Endothelial cell of umbilical vein (primary cell): Measurements from ENCODE around the gene NEDD9. TPM values are rescaled to one million over a fixed set of nuclear protein-coding genes. Genes with fewer than 3 reads are reported as not detected.
A peak's percentile ranks its signal among the peaks of the same experiment; 100 is the strongest.

ENCODE experiments used
- BruUV-seq: library from RNA; stranded (reverse); fragments of 400-500 nt; replicated peaks from 2 replicates; lab custom pipeline; 2021; lab: Mats Ljungman, UMichigan
- CTCF ChIA-PET: fragments of 300-600, 350-600 bp; sonication (Branson Sonifier 250); formaldehyde crosslinking; loops from one replicate; lab custom pipeline; 2021; ENCODE audit warnings: antibody characterized with exemption, inconsistent platforms; lab: Charles Lee
- POLR2A ChIA-PET: fragments of 300-600, 350-600 bp; sonication (Branson Sonifier 250); formaldehyde crosslinking; loops from one replicate; lab custom pipeline; 2021; ENCODE audit warnings: antibody characterized with exemption, inconsistent platforms; lab: Charles Lee
- DNase-seq: peaks from one replicate; pipeline ENCODE4 v3.0.0-alpha.2; 2011; ENCODE audit warnings: low read depth, low spot score
- FAIRE-seq: peaks from 2 replicates; lab custom pipeline; 2011; peaks lifted over from hg19 to GRCh38; lab: Jason Lieb, UNC
- H2AFZ ChIP-seq: 2 replicates; pipeline ENCODE4 v1.6.0; 2012; ENCODE audit warnings: low read depth, low read length, control low read depth, inconsistent platforms
- H3K27ac ChIP-seq: 2 replicates; pipeline ENCODE4 v1.5.1; 2011; ENCODE audit warnings: low read depth, mild to moderate bottlenecking, control low read depth, low read length, moderate library complexity; ENCODE audit not compliant: insufficient read depth
- H3K27me3 ChIP-seq, 2 experiments: 2 replicates each; pipeline versions ENCODE4 v1.6.0 to v1.6.1; 2011; ENCODE audit warnings: low read length in 2 of 2, mixed read lengths in 1 of 2; ENCODE audit not compliant: control insufficient read depth in 2 of 2, insufficient read depth in 2 of 2
- H3K36me3 ChIP-seq, 2 experiments: 2 replicates in 1 of 2; 3 replicates in 1 of 2; pipeline ENCODE4 v1.5.1; 2011; ENCODE audit warnings: low read length in 2 of 2, mild to moderate bottlenecking in 1 of 2, moderate library complexity in 1 of 2; ENCODE audit not compliant: control insufficient read depth in 2 of 2, insufficient read depth in 2 of 2; ENCODE audit errors: extremely low read depth in 1 of 2
- H3K4me1 ChIP-seq: 3 replicates; pipeline ENCODE4 v1.5.1; 2011; ENCODE audit warnings: mild to moderate bottlenecking, low read length; ENCODE audit not compliant: control insufficient read depth, insufficient read depth; ENCODE audit errors: extremely low read depth
- H3K4me2 ChIP-seq: 2 replicates; pipeline ENCODE4 v1.6.1; 2011; ENCODE audit warnings: low read length, control low read depth, mixed read lengths; ENCODE audit not compliant: insufficient read depth
- H3K4me3 ChIP-seq, 3 experiments: fragments of 200-600 bp in 1 of 3; sonication (generic), shearing (Covaris generic) in 1 of 3; replicated peaks in 1 of 3; 2 replicates each; pipeline ENCODE4 v1.5.1; 2011 to 2016; ENCODE audit warnings: control low read depth in 3 of 3, low read length in 3 of 3, mild to moderate bottlenecking in 2 of 3, inconsistent platforms in 1 of 3, low read depth in 1 of 3, moderate library complexity in 1 of 3; ENCODE audit not compliant: insufficient read depth in 1 of 3
- H3K79me2 ChIP-seq: 2 replicates; pipeline ENCODE4 v1.6.0; 2012; ENCODE audit warnings: low read length, inconsistent platforms; ENCODE audit not compliant: control insufficient read depth, insufficient read depth
- H3K9ac ChIP-seq: replicated peaks from 2 replicates; pipeline ENCODE3; 2011; ENCODE audit warnings: low read length, control low read depth; ENCODE audit not compliant: insufficient read depth; ENCODE audit errors: extremely low read depth
- H3K9me1 ChIP-seq: replicated peaks from 3 replicates; pipeline ENCODE4 v1.6.0; 2011; ENCODE audit warnings: mild to moderate bottlenecking, low read length; ENCODE audit not compliant: control insufficient read depth, insufficient read depth; ENCODE audit errors: extremely low read depth
- H3K9me3 ChIP-seq: replicated peaks from 2 replicates; pipeline ENCODE4 v1.5.1; 2012; ENCODE audit warnings: low read length, inconsistent platforms; ENCODE audit not compliant: control insufficient read depth, insufficient read depth
- H4K20me1 ChIP-seq: replicated peaks from 2 replicates; pipeline ENCODE3; 2011; ENCODE audit warnings: mild to moderate bottlenecking, low read length; ENCODE audit not compliant: control insufficient read depth, insufficient read depth; ENCODE audit errors: extremely low read depth
- CTCF ChIP-seq, 2 donors: IDR thresholded peaks; 1 replicate in 1 of 2; 2 replicates in 1 of 2; pipeline ENCODE4 v1.5.1; 2011; ENCODE audit warnings: low read length in 2 of 2, mild to moderate bottlenecking in 2 of 2, moderate library complexity in 2 of 2, control low read depth in 1 of 2, inconsistent platforms in 1 of 2, low read depth in 1 of 2; ENCODE audit not compliant: insufficient read depth in 1 of 2; ENCODE audit errors: extremely low read depth in 1 of 2
- EZH2 ChIP-seq: IDR thresholded peaks from 2 replicates; pipeline ENCODE4 v1.6.1; 2012; ENCODE audit warnings: borderline replicate concordance, low read depth, mild to moderate bottlenecking, moderate library complexity, low read length, inconsistent platforms; ENCODE audit not compliant: severe bottlenecking
- FOS ChIP-seq: IDR thresholded peaks from 2 replicates; pipeline ENCODE4 v1.6.1; 2011; ENCODE audit warnings: mild to moderate bottlenecking, low read length, moderate library complexity, borderline replicate concordance; ENCODE audit not compliant: insufficient read depth
- GATA2 ChIP-seq: IDR thresholded peaks from 2 replicates; pipeline ENCODE4 v1.7.0; 2011; ENCODE audit warnings: low read depth, mild to moderate bottlenecking, moderate library complexity, mixed read lengths, low read length; ENCODE audit not compliant: insufficient read length, insufficient read depth
- JUN ChIP-seq: IDR thresholded peaks from 2 replicates; pipeline ENCODE4 v1.6.1; 2011; ENCODE audit warnings: borderline replicate concordance, low read depth; ENCODE audit not compliant: insufficient read length, insufficient read depth
- MAX ChIP-seq: IDR thresholded peaks from 2 replicates; pipeline ENCODE4 v1.6.1; 2011; ENCODE audit not compliant: insufficient read depth, insufficient read length
- MYC ChIP-seq: IDR thresholded peaks from one replicate; pipeline ENCODE4 v1.6.1; 2011; ENCODE audit warnings: mild to moderate bottlenecking, low read depth, low read length
- POLR2A ChIP-seq: IDR thresholded peaks from 2 replicates; pipeline ENCODE4 v1.6.1; 2012; ENCODE audit warnings: low read depth, mild to moderate bottlenecking, control low read depth, low read length
- POLR2AphosphoS5 ChIP-seq: IDR thresholded peaks from 2 replicates; pipeline ENCODE4 v1.6.1; 2012; ENCODE audit warnings: low read depth, mild to moderate bottlenecking, control low read depth, low read length, moderate library complexity; ENCODE audit not compliant: insufficient read depth
- dilution Hi-C: fragments of 300-500 bp; cut with MboI; formaldehyde crosslinking; loops from one replicate; pipeline ENCODE4 v1.15.0; 2019; ENCODE audit warnings: low sequenced_read_pairs; ENCODE audit not compliant: extremely low pct_ligation_motif_present
- intact Hi-C: fragments of 100-400 bp; cut with micrococcal nuclease; formaldehyde crosslinking; loops from one replicate; pipeline ENCODE4 v1.10.0; 2022
- polyA plus RNA-seq, 4 experiments: library from polyadenylated mRNA; depleted of rRNA in 3 of 4; stranded (reverse) in 3 of 4; unstranded in 1 of 4; fragments of >200 nt; gene quantifications; 2 replicates each; pipeline versions ENCODE4 v1.2.1 to v1.2.3, GENCODE V29; 2011 to 2012; ENCODE audit warnings: missing spikeins in 1 of 4
- total RNA-seq: library from RNA; stranded (reverse); gene quantifications from 2 replicates; pipeline ENCODE4 v1.2.3, GENCODE V29; 2021

The NEDD9 gene
- total and polyA plus RNA-seq, 2 donors (not counting 3 experiments of a cell fraction or from before 2014, with no cell fraction given), result 55.2 to 61.0 TPM

GRCh38 chr6:11228935-11229654 is 3.4 kb downstream of the NEDD9 start:
- TF ChIP-seq POLR2A (peak; percentile 19), MYC (no peak)
- no peaks in the 10 kb centered on the region for H3K9me3 ChIP-seq
- peak overlapping the region; percentile 2 to 93 (median 12) for H3K4me3 ChIP-seq
- no peaks in the 10 kb centered on the region for H3K27me3 ChIP-seq
- no peaks in the 10 kb centered on the region for H4K20me1 ChIP-seq
- POLR2A ChIA-PET, result interaction anchor here (1.3 to 1.4 kb wide), 2 partner anchors 16 to 26 kb away, joined by 4 read pairs; no protein-coding TSS in a partner anchor
- intact Hi-C loops, result no loop called here
- no peak for FAIRE-seq
- H2AFZ ChIP-seq, result no peak overlapping the region
- peak overlapping the region; percentile 99 for H3K9ac ChIP-seq
- peak overlapping the region; percentile 93 for H3K27ac ChIP-seq
- DNase-seq, result no peak
- peaks cover 80% of the 10 kb centered on the region for H3K79me2 ChIP-seq
- CTCF ChIA-PET, result interaction anchor here (1.2 to 4.7 kb wide), 7 partner anchors 8 to 267 kb away, joined by 3 to 45 read pairs (median 7); no protein-coding TSS in a partner anchor
- H3K4me2 ChIP-seq, result peak overlapping the region; percentile 81
- no peaks in the 10 kb centered on the region for H3K36me3 ChIP-seq
- dilution Hi-C loops, result no loop called here
- BruUV-seq, result no TSS peak
- no peaks in the 10 kb centered on the region for H3K9me1 ChIP-seq
- H3K4me1 ChIP-seq, result peaks cover 48% of the 10 kb centered on the region

GRCh38 chr6:11227698-11228097 is 4.8 kb downstream of the NEDD9 start:
- intact Hi-C loops, result no loop called here
- TF ChIP-seq GATA2, result no peak
- no peak for TF ChIP-seq EZH2
- TF ChIP-seq JUN, result no peak
- no peak for TF ChIP-seq MYC
- no peak for TF ChIP-seq POLR2A
- no peak for TF ChIP-seq POLR2AphosphoS5
- no peak for TF ChIP-seq CTCF (IDR thresholded peaks at IDR 0.05; ENCODE audit: extremely low read depth in 1 of 2, insufficient read depth in 1 of 2, low read depth in 1 of 2, low read length in 2 of 2)
- no peak for TF ChIP-seq FOS
- TF ChIP-seq MAX, result no peak
- BruUV-seq, result no TSS peak
- no peaks in the 10 kb centered on the region for H3K9me3 ChIP-seq
- ChIA-PET CTCF (interaction anchor here (0.7 to 1.0 kb wide), 3 partner anchors 9 to 16 kb away, joined by 3 read pairs; no protein-coding TSS in a partner anchor), POLR2A (no interaction called here)
- no peak overlapping the region for H3K27ac ChIP-seq
- H3K9ac ChIP-seq, result no peak overlapping the region
- peaks cover 57% of the 10 kb centered on the region for H3K4me1 ChIP-seq
- H3K4me2 ChIP-seq, result peak overlapping the region; percentile 8
- no peaks in the 10 kb centered on the region for H3K27me3 ChIP-seq
- H3K36me3 ChIP-seq, result no peaks in the 10 kb centered on the region
- H4K20me1 ChIP-seq, result no peaks in the 10 kb centered on the region
- no peaks in the 10 kb centered on the region for H3K9me1 ChIP-seq
- FAIRE-seq (no peak), DNase-seq (no peak)
- H3K79me2 ChIP-seq, result peaks cover 93% of the 10 kb centered on the region
- no peak overlapping the region for H3K4me3 ChIP-seq
- dilution Hi-C loops, result no loop called here
- H2AFZ ChIP-seq, result no peak overlapping the region
